ENCODE results near the gene PAK5. TPM values are rescaled to one million over a fixed set of nuclear protein-coding genes. Genes with fewer than 3 reads are reported as not detected.

PAK5 gene
- total RNA-seq, 2 experiments from 2014 or later, result not detected

- no peaks in the 10 kb centered on the region for H3K4me1 ChIP-seq (ENCODE audit: insufficient read depth, low read length)
- peaks cover 0 to 5% of the 10 kb centered on the region in 2 experiments for H3K9me3 ChIP-seq (ENCODE audit: control insufficient read depth in 1 of 2, insufficient read depth in 1 of 2, low read length in 2 of 2)
- no peaks in the 10 kb centered on the region for H3K4me1 Mint-ChIP-seq (ENCODE audit: low read depth)
- H3K9me3 Mint-ChIP-seq, result no peaks in the 10 kb centered on the region
- H3K36me3 ChIP-seq (ENCODE audit: insufficient read depth, low read length), result no peaks in the 10 kb centered on the region
- H3K4me3 ChIP-seq (ENCODE audit: low read length), result no peak overlapping the region
- H3K27ac ChIP-seq (ENCODE audit: low read depth in 1 of 2, low read length in 2 of 2), result no peak overlapping the region
- no peak for DNase-seq
- no peaks in the 10 kb centered on the region for H3K36me3 Mint-ChIP-seq (ENCODE audit: low read depth)
- CTCF ChIA-PET, result no interaction called here
- POLR2A ChIA-PET, result no interaction called here
- no peak for ATAC-seq (ENCODE audit: poor library complexity)
- no peak overlapping the region for H3K4me3 Mint-ChIP-seq
- TF ChIP-seq CTCF (IDR thresholded peaks at IDR 0.05), result no peak
- H3K27me3 ChIP-seq (ENCODE audit: control insufficient read depth in 1 of 2, insufficient read depth in 2 of 2, low read length in 2 of 2), result no peaks in the 10 kb centered on the region
- intact Hi-C loops (cut with DNase I, micrococcal nuclease), result no loop called here
- H3K27me3 Mint-ChIP-seq, result no peaks in the 10 kb centered on the region
- H3K27ac Mint-ChIP-seq, result no peak overlapping the region
Observed at GRCh38 chr20:9490631-9491030, 348.2 kb downstream of the PAK5 start.

GRCh38 chr20:9490161-9490560 lies 348.7 kb downstream of the PAK5 start:
- peaks cover 0 to 3% of the 10 kb centered on the region in 2 experiments for H3K9me3 ChIP-seq (ENCODE audit: control insufficient read depth in 1 of 2, insufficient read depth in 1 of 2, low read length in 2 of 2)
- no peak for TF ChIP-seq CTCF (IDR thresholded peaks at IDR 0.05)
- H3K4me3 ChIP-seq (ENCODE audit: low read length), result no peak overlapping the region
- Mint-ChIP-seq H3K4me3 (no peak overlapping the region), H3K4me1 (ENCODE audit: low read depth) (no peaks in the 10 kb centered on the region), H3K9me3 (no peaks in the 10 kb centered on the region), H3K36me3 (ENCODE audit: low read depth) (no peaks in the 10 kb centered on the region), H3K27me3 (no peaks in the 10 kb centered on the region), H3K27ac (no peak overlapping the region)
- H3K36me3 ChIP-seq (ENCODE audit: insufficient read depth, low read length), result no peaks in the 10 kb centered on the region
- H3K27ac ChIP-seq (ENCODE audit: low read depth in 1 of 2, low read length in 2 of 2), result no peak overlapping the region
- ATAC-seq (ENCODE audit: poor library complexity) (no peak), DNase-seq (no peak)
- ChIA-PET POLR2A (no interaction called here), CTCF (no interaction called here)
- H3K4me1 ChIP-seq (ENCODE audit: insufficient read depth, low read length), result no peaks in the 10 kb centered on the region
- H3K27me3 ChIP-seq (ENCODE audit: control insufficient read depth in 1 of 2, insufficient read depth in 2 of 2, low read length in 2 of 2), result no peaks in the 10 kb centered on the region
- intact Hi-C loops (cut with DNase I, micrococcal nuclease), result no loop called here

- Mint-ChIP-seq H3K27ac (no peak overlapping the region), H3K9me3 (no peaks in the 10 kb centered on the region), H3K27me3 (no peaks in the 10 kb centered on the region), H3K4me1 (ENCODE audit: low read depth) (no peaks in the 10 kb centered on the region), H3K36me3 (ENCODE audit: low read depth) (no peaks in the 10 kb centered on the region), H3K4me3 (no peak overlapping the region)
- intact Hi-C loops (cut with DNase I, micrococcal nuclease), result no loop called here
- ATAC-seq (ENCODE audit: poor library complexity) (no peak), DNase-seq (no peak)
- peaks cover 0 to 3% of the 10 kb centered on the region in 2 experiments for H3K9me3 ChIP-seq (ENCODE audit: control insufficient read depth in 1 of 2, insufficient read depth in 1 of 2, low read length in 2 of 2)
- H3K36me3 ChIP-seq (ENCODE audit: insufficient read depth, low read length), result no peaks in the 10 kb centered on the region
- H3K27ac ChIP-seq (ENCODE audit: low read depth in 1 of 2, low read length in 2 of 2), result no peak overlapping the region
- ChIA-PET CTCF (no interaction called here), POLR2A (no interaction called here)
- H3K4me3 ChIP-seq (ENCODE audit: low read length), result no peak overlapping the region
- TF ChIP-seq CTCF (IDR thresholded peaks at IDR 0.05), result no peak
- H3K4me1 ChIP-seq (ENCODE audit: insufficient read depth, low read length), result no peaks in the 10 kb centered on the region
- no peaks in the 10 kb centered on the region for H3K27me3 ChIP-seq (ENCODE audit: control insufficient read depth in 1 of 2, insufficient read depth in 2 of 2, low read length in 2 of 2)
Observed at GRCh38 chr20:9488063-9488462, 350.8 kb downstream of the PAK5 start.

Other genes starting within 250 kb of the PAK5 start
- gene ANKEF1, start 195.9 kb upstream of the PAK5 start, total RNA-seq, result 1 to 10 TPM; 1.3 TPM

Measured in CD4-positive, alpha-beta T cell (primary cell).